Hematopoietic multipotent progenitor cell treated with erythropoietin and hydrocortisone succinate and interleukin-3 and kit ligand, for 8 days (in vitro differentiated cells): ENCODE data around the gene PDK2.

Experiments used
- DNase-seq: peaks from one replicate; pipeline ENCODE4 v3.0.0-alpha.2; 2015

PDK2 gene

DNA sequence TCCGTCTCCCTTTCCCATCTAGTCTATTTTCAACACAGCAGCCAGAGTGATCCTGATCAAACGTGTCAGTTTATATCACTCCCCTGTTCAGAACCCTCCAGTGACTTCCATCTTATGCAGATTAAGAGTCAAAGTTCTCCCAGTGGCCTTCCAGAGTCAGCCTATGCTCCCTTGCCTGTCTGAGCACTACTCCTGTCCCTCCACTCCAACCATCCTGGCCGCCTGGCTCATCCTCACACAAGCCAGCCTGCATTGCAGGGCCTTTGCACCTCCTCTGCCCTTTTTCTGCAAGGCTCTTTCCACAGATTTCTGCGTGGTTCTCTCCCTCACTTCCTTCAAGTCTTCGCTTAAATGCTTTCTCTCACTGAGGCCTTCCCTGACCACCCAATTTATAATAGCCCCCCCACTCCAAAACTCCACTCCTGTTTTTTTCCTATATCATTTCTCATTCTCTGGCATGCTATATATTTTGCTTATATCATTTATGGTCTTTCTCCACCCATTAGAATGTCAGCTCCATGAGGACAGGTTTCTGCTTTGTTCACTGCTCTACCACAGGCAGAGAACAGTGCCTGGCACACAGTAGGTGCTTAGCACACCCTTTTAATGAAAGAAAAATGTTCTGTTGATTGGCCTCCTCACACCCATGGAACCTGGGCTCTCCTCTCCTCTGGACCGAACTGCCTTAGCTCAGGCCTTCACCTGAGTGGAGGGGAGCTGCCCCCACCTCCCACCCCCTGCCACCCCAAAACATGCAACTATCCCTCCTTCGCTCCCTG, 25.5 kb downstream of the PDK2 start:
- DNase-seq: no peak

DNA sequence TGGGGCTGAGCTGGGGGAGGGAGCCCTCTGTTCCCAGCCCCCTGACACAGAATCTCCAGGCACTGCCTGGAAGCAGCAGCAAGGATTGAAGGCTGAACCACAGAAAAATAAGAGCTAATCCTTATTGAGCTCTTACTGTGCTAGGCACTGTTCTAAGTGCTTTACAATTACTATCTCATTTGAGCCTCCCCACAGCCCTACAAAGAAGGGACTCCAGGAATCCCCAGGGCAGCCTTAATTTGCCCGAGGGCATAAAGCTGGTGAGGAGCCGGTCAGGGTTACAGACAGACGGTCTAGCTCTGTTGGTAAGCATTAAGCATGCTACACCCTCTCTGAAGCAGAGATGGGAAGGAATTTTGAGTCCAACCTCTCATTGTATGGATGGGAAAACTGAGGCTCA, 27.8 kb downstream of the PDK2 start:
- DNase-seq: no peak

DNA sequence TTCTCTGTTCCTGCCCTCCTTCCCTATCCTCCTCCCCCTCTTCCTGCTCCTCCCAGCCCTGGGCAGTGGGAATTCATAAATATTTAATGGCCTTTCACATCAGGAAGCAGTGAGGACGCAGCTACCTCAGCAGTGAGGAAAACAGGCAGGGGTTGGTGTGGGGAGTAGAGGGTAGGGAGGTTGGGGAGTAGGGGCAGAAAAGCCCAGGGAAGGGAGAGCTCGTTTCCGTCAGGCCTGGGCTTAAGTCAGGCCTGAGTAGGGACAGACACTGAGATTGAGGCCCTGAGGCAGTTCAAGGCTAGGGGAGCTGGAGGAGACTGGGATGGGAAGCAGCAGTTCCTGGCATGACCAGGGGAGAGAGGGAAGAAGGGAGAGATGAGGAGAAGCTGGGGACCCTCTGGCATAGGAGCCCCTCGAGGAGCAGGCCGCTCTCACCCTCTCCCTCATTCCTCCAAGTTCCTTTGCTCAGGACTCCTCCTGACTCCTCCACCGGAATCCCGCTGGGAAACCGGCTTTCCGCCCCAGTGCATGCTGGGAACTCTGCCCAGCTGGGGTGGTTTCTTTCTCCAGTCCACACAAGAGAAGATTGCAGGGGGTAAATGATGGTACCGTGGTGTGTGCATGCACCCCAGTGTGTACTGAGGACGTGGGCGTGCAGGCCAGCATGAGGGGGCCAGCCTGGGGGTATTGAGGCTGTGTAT, 28.6 kb downstream of the PDK2 start:
- no peak for DNase-seq

DNA sequence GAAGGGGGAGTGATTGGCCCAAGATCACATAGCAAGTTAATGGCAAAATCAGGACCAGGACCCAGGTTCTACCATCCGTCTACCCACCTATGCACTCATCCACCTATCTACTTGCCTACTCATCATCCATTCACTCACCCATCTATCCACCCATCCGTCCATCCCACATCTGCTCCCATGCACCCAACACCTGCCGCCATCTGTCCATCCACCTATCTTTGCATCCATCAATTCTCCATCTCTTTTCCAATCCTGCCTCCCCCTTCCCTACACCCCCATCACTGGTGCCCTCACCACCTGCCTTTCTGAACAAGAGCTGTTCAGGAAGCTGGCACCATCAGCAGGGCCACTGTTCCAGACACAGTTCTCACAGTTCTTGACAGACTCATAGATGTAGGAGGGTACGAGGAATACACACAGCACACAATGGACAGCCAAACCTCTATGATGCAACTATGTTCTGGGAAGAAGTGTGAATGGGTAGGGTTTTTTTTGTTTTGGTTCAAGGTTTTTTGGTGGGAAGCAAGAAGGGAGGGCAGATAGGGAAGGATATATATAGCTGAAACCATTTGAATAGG, 30.4 kb downstream of the PDK2 start:
- DNase-seq: no peak

DNA sequence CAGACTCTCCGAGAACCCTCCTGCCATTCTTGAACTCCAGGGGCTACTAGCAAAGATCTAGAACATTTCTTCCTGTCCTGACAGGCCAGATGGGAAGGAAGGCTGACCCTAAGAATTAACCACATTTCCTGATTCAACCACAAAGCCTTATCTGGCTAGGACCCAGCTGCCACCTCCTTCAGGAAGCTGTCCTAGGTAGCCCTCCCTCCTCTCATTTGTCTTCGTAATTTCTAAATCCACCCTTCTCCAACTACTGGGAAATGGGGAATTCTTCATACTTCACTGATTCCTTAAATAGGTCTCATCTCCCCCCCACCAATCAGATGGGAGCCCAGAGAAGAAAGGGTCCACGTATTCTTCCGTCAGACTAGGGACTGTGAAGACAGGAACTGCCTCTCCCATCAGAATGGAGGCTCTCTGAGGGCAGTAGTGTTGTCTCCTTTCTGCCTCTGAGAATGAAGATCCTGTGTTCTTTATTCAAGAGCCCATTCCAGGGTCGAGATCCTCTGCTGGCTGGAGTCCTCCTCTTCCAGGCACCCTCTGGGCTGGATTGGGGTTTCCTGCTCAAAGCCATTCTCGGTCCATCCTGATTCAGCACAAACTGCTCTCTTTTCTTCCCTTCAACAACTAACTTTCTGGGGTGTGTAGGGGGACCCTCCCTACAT, 32.7 kb downstream of the PDK2 start:
- peak; percentile 55 for DNase-seq

DNA sequence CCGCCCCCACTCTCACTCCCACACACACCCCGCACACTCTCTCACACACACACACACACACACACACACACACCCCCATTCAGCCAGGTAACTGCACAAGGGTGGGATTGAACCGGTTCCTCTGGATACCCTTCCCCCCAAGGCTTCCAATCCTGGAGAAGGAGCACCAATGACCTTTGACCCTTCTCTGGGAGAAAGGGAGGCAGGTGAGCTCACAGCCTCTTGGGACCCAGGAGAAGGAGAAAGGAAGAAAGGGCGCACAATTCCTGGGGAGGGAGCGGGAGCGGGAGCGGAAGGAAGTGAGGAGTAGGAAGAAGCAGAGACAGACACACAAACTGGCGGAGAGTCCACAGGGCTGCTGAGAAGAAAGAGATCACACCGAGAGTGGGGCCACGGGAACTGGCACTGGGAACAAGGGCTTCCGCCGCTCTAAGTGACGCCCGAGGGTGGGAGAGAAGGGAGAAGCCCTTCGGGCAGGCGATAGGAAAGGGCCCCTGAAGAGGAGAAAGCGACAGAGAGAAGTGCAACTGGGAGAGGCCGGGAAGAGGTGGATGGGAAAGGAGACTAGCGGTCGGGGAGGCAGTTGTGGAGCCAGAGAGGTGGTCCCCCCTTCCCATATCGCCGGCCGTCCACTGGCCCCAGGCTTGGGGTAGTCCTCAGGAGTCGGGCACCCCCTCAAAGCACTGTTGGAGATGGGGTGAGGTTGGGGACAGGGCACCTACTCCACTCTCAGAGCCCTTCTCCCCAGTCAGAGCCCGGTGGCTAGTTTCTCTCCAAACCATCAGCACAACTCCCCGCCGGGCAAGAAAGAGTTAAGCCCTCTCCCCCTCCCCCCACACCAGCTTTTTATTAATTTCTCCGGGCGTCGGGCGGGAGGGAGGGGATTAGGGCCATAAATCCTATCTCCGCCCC, 33.5 kb downstream of the PDK2 start:
- no peak for DNase-seq

DNA sequence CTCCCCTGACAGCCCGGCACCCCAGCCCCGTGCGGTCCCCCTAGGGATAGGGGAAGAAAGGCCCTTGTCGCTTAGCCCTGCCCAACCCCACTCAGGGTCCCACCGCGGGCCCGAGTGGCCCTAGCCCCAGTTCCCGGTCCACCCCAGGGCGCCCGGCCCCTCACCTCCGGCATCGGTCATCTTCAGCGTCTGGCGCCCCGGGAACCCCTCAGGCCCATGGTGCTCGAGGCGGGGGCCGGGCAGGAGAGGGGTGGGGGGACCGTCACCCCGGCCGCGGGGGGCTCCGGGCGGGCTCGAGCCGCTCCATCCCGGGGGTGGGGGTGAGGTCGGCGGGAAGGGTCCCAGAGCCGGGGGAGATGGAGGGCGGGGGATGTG, 34.2 kb downstream of the PDK2 start:
- DNase-seq: no peak

DNA sequence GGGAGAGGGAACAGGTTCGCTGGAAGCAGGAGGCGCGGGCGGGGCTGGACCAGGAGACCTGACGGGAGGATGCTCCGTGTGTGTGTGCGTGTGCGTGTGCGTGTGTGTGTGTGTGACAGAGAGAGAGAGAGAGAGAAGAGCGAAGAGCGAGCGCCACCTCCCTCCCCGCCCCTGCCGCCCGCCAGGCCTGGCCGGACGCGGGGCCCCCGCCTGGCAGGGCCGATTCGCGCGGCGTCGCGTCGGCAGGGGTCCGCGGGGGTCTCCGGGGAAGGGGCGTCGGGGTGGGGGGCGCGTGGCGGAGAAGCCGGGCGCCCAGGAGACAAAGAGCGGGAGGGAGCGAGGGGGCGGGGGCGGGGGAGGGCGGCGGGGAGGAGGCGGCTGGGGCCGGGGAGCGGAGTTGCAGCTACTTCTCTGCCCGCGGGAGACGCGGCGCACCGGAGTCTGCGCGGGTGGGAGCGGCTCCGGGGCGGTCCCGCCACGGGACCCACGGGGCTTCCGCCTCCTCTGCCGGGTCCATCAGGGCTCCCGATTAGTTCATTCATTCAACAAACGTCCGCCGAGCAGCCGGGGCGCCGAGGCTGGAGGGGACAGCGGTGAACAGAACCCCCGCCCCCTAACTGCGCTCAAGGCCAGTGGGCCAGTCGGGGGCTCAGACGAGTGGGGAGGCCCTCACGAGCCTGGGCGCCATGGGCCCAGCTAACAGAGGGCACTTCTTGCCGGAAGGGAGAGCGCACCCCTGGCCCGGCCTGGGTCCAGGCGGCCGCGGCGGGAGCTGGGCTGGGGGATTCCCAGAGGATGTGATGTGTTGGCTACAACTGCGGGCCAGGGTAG, 34.8 kb downstream of the PDK2 start, which contains the start of gene SAMD14:
SAMD14 (minus strand) TSS at position 433 of the 831 bp plus-strand sequence. CDS start 5,201 bp downstream, outside the sequence.
- no peak for DNase-seq

DNA sequence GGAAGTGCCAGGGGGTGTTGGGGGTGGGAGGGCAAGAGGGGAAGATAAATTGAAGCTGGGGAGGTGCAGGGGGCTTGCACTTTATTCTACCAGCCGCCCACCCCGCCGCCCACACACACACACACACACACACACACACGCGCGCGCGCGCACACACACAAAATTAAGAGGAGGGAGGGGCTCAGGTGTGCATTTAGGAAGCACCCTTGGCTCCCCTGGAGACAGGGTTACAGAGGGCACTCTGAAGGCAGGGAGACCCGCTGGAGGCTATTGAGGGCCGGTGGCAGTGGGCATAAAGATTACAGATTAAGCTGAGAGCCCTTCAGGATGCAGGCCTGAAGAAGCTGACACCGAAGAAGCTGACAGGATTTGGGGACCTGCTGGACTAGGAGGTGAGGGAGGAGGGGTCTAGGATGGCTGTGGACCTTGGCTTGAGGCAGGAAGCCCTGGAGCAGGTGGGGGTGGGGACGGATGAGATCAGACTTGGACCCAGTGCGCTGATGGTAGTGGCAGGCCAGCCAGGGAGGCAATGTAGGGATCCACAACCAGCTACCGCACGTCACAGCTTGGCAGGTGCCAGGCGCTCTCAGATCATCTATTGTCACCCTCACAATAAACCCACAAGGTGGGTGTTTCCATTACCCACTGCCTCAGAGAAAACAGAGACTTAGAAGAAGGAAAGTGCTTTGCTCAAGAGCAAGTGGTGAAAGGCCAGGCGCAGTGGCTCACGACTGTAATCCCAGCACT, 35.6 kb downstream of the PDK2 start:
- no peak for DNase-seq

DNA sequence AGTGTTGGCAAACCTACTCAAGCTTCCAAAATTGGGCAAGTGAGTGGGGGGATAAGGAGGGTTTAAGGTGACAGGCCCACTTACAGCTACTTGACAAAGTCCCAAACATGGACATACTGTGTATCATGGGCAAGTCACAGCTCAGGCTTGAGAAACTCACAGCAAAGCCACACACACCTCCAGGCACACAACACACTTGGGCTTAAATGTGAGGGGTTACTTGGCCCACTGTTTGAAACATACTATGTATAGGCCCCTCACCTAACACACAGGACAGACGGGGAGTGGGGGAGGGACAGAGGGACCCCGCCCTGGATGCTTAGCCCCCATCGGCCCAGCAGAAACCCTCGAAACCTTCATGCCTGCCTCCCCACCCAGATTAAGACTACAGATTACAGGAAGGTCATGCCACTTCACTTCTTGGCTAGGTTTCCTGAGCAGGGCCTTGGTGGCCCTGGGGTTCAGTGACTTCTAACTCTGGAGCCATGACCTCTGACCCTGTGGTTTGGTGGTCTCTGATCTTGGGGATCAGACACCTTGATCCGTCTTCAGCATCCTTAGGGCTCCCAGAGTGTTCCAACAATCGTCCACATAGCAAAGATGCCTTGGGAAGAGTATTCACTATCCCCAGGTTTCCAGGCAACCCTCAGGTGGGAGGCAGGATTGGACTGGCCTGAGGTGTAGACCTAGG, 37.1 kb downstream of the PDK2 start:
- DNase-seq: no peak

DNA sequence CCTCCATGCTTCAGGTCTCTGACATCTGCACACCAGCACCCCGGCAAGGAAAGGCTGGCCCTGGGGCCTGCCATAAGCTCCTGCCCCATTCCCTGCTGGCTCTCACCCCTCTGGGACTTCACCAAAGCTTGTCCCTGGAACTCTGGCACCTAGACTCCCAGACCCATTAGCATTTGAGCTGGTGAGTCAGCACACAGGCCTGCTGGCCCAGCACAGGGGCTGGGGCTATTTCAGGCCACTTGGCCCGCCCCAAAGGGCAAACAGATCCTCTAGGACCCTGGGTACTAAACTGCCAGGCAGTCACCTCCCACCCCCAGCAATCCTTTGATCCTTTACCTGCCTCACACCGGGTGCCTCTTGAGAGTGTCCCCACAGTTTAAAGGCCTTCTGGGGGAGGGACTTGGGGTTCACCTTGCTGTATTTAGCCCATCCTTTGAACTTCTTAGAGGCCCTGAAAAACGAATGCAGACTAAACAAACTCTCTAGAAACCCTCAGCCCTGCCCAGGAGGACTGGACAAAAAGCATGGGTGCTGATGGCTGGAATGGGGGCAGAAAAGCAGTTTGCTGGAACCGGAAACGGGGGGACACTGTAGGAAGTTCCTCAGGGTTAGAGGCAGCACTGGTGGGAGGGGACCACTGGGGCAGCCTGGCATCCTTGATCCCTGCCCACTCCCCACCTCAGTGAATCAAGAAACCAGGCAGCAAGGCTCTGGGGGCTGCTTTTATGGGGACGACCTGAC, 38.0 kb downstream of the PDK2 start:
- DNase-seq: no peak

DNA sequence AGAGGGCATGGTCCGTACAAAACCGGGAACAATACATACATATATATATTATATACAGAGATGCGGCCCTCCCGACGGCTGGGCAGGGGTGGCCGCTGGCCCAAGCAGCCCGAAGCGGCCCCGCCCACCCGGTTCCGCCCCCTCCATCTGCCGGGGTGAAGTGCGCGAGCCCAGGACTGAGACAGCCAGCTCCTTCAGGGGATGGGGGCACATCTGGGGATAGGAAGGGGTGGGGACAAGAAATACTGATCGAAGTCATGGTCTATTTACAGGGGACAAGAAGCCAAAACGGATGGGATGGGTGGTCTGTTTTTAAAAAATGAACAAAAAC, 38.6 kb downstream of the PDK2 start:
- no peak for DNase-seq

DNA sequence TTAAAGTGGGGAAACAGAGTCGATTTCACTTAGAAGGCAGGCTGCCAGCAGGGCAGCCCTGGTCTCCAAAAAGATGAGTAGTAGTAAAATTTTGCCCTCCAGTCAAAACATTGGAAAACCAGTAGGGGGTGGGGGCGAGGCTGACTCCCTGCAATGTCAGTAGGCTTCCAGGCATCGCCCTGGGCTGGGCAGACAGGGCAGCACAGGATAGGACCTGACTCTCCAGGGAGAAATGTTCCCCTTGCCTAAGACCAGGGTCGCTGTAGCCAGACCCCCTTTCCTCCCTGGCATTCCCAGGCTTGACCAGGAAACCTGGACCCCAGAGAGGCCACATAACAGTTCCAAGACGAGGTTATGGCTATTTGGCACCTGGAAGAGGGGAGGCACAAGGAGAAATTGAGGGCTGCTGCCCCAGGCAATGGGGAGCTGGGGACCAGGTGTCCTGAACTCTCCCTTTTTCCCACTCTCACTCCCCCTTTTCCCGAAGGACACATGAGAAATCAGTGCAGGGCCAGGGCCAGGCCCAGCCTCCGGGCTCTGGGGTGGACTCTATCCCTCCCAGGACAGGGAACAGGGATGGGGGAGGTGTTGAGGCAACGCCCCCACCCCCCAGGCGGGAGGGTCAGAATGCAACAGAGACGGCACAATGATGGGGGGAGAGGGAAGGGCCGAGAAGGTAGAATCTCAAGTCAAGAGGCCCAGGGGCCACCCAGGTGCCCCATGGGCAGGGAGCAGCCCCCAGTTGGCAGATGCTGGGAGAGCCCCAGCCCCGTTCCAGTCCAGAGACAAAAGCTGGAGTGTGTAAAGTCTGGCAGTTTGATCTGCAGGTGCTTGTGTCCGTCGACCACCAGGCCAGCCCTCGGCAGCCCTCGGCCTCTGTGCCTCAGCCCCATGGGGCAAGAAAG, 39.3 kb downstream of the PDK2 start:
- no peak for DNase-seq

DNA sequence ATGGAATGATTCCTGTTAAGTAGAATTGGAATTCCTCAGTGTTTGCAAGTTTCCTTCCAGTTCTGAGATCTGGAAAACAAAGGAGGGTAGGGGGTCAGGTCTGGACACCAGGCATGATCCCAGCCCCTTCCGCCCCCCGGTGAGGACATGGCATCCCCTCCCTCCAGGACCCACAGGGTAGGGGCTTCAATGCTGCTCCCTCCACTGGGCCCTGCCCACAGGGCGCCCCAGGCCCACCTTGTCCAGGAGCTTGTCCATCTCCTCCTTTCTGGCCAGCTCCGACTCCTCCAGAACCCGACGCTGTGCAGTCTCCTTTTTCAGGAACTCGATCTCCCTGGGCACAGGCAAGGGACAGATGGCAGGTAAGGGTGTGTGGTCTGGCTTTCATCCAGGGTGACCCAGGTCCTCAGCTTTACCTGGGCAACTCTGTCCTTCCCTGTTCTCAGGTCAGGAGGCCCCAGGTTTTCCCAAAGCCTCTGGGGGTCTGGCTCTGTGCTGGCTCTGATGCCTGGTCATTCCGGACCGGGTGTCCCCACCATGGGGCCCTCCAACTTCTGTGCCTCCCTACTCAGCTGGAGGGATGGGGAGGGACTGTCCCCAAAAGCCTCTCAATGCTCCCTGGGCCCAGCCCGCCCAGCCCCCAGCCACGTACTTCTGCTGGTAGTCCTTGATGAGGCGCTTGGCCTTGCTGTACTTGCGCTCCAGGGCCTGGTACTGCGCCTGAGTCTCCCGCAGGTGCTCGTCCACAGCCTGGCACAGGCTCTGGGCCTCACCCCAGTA, 40.4 kb downstream of the PDK2 start:
- DNase-seq: no peak

DNA sequence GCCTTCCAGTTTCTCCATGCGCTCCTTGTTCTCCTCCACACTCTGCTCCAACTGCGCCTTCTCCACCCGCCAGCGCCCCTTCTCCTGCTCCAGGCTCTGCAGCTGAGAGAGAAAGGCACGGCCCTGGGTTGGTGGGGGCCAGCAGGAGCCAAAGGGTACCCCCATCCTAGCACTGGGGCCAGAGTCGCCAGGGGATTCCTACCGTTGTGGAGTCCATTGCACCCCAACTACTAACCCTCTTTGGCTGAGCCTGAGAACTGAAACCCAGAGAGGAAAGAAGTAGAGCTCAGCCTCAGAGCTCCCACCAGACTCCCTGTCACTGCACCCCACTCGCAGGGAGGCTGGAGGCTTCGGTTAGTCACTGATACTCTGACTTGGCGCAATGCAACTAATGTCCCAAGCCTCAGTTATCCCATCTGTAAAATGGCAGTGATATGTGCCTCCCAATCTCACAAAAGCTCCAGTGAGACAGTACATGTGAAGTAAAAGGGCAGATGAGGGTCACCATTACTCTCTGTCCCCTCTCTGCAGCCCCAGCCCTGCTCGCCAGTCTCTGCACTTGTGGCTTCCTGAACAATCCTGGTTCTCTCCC, 41.0 kb downstream of the PDK2 start:
- no peak for DNase-seq

DNA sequence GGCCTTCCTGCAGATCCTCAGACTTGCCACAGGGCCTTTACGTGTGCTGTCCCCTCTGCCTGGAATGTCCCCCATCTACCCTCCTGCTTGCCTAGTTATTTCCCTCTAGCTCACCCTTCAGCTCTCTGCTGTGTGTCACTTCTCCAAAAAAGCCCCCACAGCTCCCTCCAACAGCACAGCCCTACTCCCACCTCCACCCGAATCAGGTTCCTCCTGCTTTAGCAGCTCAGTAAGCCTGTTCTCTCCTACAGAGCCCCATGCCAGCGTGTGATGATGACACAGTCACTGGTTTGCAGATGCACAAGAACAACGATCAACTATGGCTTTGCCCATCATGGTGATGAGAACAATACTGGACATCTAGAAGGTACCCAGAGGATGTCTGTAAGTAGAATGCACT, 41.9 kb downstream of the PDK2 start:
- DNase-seq: no peak

DNA sequence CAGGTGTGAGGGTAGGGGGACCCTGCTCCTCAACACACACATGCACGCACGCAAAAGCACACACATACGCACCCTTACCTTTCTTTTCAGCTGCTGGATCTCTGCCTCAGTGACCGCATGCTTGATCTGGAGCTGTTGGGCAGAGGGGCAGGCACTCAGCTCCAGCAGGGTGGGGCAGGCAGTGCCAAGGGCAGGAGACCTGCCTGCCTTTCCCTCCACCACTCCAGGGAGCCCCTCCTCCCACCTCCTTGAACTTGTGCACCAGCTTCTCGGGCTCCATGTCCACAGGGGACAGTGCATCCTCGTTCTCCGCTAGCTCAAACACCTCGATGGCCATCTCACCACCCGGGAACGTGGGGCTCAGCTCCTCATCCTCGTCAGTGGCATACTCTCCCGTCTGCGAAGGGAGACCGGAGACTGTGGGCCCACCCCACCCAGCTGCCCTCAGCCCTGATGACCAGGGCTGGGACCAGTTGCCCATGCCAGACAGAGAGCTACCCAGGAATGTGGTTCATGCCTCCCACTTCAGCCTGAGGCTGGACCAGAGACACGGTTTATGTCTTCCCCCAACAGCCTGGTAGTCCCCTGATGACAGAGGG, 44.1 kb downstream of the PDK2 start:
- DNase-seq: no peak
